RWPE2 (cell line): Measurements from ENCODE around the gene PHF14.
"Not testable (repeated sequence)": the region's sequence is repeated elsewhere in the genome, so short reads cannot be mapped to it uniquely, and the experiment has no call there.

Experiments
- ATAC-seq: fragments of 200-7000 bp; cut with Tn5 transposase; 3 replicates; pipeline ENCODE4 v1.9.1; 2021; ENCODE audit warnings: low read depth
- DNase-seq: peaks from one replicate; pipeline ENCODE4 v3.0.0-alpha.2; 2020; ENCODE audit warnings: low spot score
- H3K27ac ChIP-seq: fragments of 450-650 bp; 2 replicates; pipeline ENCODE4 v1.5.1; 2017; ENCODE audit warnings: mild to moderate bottlenecking; ENCODE audit not compliant: poor library complexity, severe bottlenecking
- H3K27me3 ChIP-seq: fragments of 250-450 bp; sonication (Bioruptor Pico); 2 replicates; pipeline ENCODE4 v1.5.1; 2021; ENCODE audit warnings: mild to moderate bottlenecking, moderate library complexity; ENCODE audit not compliant: insufficient read depth, poor library complexity, severe bottlenecking
- H3K36me3 ChIP-seq: fragments of 250-450 bp; sonication (Bioruptor Pico); 2 replicates; pipeline ENCODE4 v1.5.1; 2020; ENCODE audit warnings: low read depth, mild to moderate bottlenecking, moderate library complexity
- H3K4me1 ChIP-seq: fragments of 250-450 bp; sonication (Bioruptor Pico); 2 replicates; pipeline ENCODE4 v1.5.1; 2021; ENCODE audit warnings: mild to moderate bottlenecking, moderate library complexity; ENCODE audit not compliant: insufficient read depth, poor library complexity, severe bottlenecking
- H3K4me3 ChIP-seq: fragments of 250-450 bp; sonication (Bioruptor Pico); 2 replicates; pipeline ENCODE4 v1.5.1; 2021; ENCODE audit warnings: mild to moderate bottlenecking, moderate library complexity; ENCODE audit not compliant: severe bottlenecking
- H3K9me3 ChIP-seq: fragments of 250-450 bp; sonication (Bioruptor Pico); 2 replicates; pipeline ENCODE4 v1.5.1; 2021; ENCODE audit warnings: mild to moderate bottlenecking, moderate library complexity; ENCODE audit not compliant: severe bottlenecking
- CTCF ChIP-seq: fragments of 450-650 bp; IDR thresholded peaks from one replicate; pipeline ENCODE4 v1.5.1; 2017; ENCODE audit warnings: mild to moderate bottlenecking, moderate library complexity; ENCODE audit not compliant: poor library complexity, severe bottlenecking

PHF14 gene

GRCh38 chr7:10940704-10941355 lies 32.8 kb upstream of the PHF14 start:
- no peaks in the 10 kb centered on the region for H3K27me3 ChIP-seq
- no peak for DNase-seq
- no peaks in the 10 kb centered on the region for H3K9me3 ChIP-seq
- ATAC-seq = no peak
- peak overlapping the region; percentile 63 for H3K27ac ChIP-seq
- peaks cover 14% of the 10 kb centered on the region for H3K4me1 ChIP-seq
- peak overlapping the region; percentile 72 for H3K4me3 ChIP-seq
- no peak for TF ChIP-seq CTCF
- peaks cover 30% of the 10 kb centered on the region for H3K36me3 ChIP-seq

- no peaks in the 10 kb centered on the region for H3K36me3 ChIP-seq
- no peaks in the 10 kb centered on the region for H3K27me3 ChIP-seq
- ATAC-seq (no peak), DNase-seq (no peak)
- H3K4me1 ChIP-seq = no peaks in the 10 kb centered on the region
- TF ChIP-seq CTCF = no peak
- no peak overlapping the region for H3K4me3 ChIP-seq
- H3K27ac ChIP-seq = no peak overlapping the region
- no peaks in the 10 kb centered on the region for H3K9me3 ChIP-seq
Measured at GRCh38 chr7:10950494-10950893, 23.2 kb upstream of the PHF14 start.

- not testable (repeated sequence) for H3K27ac ChIP-seq, H3K4me3 ChIP-seq, DNase-seq, H3K27me3 ChIP-seq, H3K36me3 ChIP-seq, H3K4me1 ChIP-seq, H3K9me3 ChIP-seq, ATAC-seq
Measured at GRCh38 chr7:10950974-10951578, 22.6 kb upstream of the PHF14 start.

- DNase-seq = no peak
- no peak for ATAC-seq
- no peaks in the 10 kb centered on the region for H3K9me3 ChIP-seq
- H3K4me1 ChIP-seq = no peaks in the 10 kb centered on the region
- H3K4me3 ChIP-seq = no peak overlapping the region
- no peaks in the 10 kb centered on the region for H3K36me3 ChIP-seq
- H3K27me3 ChIP-seq = no peaks in the 10 kb centered on the region
- H3K27ac ChIP-seq = no peak overlapping the region
- no peak for TF ChIP-seq CTCF
Measured at GRCh38 chr7:10952588-10952987, 21.1 kb upstream of the PHF14 start.

- not testable (repeated sequence) for H3K4me1 ChIP-seq, H3K9me3 ChIP-seq, ATAC-seq, H3K27ac ChIP-seq, H3K4me3 ChIP-seq, DNase-seq, H3K36me3 ChIP-seq, H3K27me3 ChIP-seq
Measured at GRCh38 chr7:10953078-10953750, 20.5 kb upstream of the PHF14 start.
